DMS79 (cell line): ENCODE results near the gene KCTD6.

Source experiments
- DNase-seq: peaks from one replicate; lab custom pipeline; 2025; lab: John Stamatoyannopoulos, UW

Gene KCTD6

DNA sequence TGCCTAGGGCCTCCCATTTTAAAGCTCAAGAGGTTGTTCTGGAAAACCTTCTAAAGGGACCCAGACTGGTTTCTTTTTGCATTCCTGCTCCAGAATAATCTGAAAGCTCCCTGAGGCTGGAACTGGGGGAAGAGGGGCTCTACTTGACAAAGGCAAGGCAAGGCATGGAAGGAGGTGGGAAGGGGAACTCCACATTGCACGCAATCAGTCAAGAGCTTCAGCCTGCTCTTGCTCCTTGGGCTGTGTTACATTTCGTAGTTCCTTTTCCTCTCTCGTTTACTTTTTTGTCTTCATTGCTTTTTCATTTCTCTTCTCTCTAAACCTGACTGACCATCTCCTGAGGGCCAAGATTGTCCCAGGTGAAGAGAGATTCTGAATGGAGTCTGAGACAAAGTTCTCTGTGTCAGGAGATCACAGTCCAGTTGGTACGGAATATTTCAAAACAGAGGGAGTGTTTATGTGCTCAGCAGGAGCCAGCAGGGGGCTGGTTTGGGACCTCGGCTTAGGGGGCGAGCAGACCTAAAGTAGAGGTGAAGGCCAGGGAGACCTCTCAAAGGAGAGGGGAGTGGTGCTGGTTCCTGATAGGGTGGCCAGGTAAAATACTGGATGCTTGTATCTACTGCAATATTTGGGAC is 6.0 kb upstream of the KCTD6 start:
- DNase-seq: no peak

DNA sequence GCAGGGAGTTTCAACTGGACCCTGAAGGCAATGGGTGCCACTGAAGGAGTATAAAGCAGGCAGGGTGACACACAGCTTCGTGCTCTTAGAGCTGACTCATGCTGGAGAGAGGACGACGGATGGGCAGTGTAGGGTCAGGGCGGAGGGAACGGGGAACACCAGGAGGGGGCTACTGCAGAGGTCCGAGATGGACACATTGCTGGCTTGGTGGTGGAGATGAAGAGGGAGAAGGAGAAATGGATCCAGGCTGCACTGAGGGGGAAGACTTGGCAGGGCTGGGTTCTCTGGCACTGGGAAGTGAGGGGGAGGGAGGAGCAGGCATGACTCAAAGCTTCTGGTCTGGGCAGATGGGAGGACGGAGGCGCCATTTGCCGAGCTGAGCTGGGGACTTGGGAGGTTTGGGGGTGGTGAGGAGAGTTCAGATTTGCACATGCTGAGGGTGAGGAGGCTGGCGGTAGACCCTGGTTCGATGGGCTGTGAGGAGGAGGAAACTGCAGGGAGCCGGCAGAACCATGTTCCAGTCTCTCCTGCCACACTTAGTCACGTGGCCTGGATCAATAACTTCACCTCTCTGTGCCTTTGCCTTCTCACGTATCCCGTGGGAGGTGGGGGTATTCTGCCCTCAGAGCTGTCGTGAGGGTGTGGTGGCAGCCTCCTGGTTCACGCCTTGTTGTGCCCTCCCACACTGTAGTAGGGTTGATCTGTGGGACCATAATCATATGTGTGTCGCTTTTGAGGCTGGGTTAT is 4.6 kb upstream of the KCTD6 start:
- no peak for DNase-seq

DNA sequence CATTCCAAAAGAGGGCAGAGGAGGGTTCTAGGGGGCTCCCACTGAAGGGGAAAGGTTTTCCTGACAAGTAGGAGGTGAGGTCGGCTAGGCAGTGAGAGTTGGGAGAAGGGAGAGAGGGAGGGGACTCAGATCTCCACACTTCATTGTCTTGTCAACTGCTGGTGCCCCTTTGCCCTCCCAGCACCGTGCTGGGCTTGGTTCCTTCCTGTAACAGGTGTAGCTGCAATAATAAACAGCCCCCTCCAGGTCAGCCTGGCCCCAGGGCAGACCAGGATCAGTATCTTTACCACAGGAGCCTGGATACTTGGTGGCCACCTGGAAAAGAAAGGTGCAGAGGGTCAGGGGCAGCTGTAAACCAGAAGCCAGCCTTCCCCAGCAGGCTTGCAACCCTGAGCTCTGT is 2.9 kb upstream of the KCTD6 start:
- no peak for DNase-seq

DNA sequence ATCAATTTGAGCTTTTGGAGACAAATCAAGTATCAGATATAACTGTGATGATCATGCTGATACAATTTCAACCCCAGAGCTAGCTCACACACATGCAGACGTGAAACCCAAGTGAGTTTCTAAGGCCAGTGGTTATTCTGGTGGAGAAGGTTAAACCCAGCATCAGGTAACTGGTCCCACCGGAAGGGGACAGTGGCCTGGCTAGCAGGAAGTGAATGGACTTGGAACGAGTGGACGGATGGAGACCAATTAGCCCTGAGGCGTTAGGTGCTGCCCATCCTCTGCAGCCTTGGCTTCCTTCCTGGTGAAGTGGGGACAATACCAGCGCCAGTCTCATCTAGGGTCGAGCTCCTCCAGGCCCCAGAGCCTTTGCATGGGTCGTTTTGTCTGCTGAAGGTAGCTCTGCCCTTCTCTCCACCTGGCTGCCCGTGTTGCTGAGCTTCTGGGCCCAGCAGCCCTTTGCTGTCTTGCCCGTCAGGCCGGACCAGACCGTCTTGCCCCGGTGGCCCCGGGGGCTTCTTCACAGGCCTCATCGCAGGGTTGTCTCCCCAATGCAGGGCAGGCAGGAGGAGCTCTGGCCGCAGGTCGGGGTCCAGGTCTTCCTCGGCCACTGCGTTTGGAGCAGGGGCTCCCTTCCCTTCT is 915 bp upstream of the KCTD6 start:
- no peak for DNase-seq

DNA sequence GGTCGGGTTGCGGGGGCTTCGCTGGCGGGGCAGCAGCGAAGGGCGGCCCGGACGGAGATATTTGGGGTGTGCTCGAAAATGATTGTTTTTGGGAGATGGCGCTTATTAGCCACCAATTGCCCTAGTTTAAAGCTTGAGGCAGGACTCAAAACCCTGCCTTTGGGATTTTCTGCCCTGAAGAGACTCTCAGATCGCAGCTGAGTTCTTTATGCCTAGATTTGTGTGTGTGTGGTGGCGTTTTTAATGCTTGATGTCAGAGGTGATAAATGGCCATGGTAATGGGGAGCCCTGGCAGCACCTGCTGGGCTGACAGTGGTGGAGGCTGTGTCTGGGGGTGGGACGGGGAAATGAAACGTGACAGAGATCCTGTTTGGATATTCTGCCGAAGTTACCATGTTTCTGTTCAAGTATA is 604 bp downstream of the KCTD6 start:
- peak; percentile 6 for DNase-seq

DNA sequence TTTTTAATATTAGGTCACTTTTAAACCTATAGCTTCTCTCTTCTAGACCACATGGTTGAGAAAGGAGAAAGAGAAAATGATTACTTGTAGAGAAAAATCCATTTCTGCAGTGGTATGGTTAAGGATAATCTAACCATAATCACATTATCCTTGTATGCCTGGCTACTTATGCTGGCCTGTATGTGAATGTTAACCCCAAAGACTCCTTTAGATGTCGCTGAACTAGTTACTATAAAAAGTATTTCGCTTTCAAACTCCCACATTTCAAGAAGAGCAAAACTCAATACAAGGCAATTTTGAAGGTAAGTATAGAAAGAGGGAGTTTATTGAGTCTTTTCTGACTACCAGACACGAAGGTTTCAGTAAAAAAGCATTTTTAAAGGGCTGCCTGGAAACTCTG is 2.2 kb downstream of the KCTD6 start:
- DNase-seq: no peak

DNA sequence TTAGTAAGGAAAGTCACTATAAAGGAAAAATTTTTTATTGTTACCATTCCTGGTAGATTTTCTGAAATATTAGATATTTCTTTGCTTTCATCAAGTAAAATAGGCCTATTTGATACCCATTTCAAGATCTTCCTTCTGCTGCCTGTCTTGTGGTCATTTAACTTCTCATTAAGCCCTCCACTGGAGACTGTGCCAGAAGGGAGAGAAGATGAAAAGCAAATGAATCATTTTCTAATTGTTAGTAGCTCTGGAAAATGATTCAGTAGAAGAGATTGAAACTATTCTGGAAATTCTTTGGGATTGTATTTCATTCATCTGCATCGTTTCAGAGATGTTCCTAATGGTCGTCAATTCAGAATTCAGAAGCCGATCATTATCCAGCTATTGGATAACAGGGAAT is 3.2 kb downstream of the KCTD6 start:
- DNase-seq: no peak

DNA sequence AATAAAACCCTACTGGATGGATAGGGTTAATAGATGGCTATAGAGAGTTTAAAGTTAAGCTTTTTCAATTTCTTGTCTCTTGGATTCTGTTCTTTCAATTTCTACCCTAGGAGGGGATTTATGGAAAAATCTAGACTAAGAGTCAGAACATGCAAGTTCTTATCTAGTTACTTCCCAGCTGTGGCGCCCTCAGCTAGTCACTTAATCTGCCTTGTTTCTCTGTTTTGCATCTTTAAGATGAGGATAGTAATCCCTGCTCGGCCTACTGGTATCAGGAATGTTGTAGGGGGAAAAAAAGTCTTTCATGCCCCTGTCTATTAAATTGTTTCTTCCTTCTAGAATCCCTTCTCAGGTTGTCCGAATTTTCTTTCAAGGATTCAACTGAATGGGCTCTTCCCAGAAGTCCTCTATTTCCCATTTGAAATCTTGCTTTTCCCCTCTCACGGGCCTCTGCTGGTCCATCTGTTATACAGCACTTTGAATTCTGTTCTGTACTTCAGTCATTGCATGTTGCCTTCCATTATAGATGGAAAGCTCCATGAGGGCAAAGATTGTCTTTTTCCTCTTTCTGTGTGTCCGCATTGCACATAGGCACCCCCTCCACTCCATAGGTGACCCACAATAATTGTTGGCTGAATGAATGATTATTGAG is 4.4 kb downstream of the KCTD6 start:
- DNase-seq: no peak

DNA sequence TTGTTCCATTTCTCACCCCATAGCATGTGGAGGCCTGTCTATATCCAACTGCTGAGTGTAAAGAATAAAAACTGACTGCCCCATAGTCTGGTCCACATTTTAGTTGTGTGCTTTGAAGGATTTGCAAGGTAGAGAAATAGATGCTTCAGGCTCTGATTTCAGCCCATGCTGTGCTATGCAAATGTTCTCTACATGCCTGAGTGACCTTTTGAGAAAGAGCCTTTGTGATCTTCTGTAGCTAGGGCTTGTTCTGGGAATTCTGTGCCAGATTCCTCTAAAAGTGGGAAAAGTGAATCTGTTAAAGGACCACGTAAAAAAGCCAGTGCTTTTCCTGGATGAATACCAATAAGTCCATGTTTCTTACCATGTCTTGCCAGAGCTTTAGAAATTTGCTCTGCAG is 5.2 kb downstream of the KCTD6 start:
- peak; percentile 24 for DNase-seq

DNA sequence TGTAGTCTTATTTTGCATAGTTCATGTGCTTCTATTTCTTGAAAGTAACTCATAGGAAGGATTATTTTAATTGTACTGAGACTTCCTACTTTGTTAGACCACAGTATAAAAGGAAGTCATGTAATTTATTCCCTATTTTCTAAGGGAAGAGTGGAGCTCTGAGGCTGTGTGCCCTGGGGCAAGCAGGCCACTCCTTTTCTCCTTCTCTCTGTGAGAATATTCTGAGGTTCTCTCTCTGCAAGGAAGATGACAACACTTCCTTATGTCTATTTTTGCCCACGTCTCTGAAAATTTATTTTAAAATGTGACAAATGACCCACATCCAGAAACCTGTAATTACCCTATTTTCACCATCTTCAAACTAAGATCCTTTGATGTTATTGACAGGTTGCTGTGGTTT is 11.0 kb downstream of the KCTD6 start:
- no peak for DNase-seq

DNA sequence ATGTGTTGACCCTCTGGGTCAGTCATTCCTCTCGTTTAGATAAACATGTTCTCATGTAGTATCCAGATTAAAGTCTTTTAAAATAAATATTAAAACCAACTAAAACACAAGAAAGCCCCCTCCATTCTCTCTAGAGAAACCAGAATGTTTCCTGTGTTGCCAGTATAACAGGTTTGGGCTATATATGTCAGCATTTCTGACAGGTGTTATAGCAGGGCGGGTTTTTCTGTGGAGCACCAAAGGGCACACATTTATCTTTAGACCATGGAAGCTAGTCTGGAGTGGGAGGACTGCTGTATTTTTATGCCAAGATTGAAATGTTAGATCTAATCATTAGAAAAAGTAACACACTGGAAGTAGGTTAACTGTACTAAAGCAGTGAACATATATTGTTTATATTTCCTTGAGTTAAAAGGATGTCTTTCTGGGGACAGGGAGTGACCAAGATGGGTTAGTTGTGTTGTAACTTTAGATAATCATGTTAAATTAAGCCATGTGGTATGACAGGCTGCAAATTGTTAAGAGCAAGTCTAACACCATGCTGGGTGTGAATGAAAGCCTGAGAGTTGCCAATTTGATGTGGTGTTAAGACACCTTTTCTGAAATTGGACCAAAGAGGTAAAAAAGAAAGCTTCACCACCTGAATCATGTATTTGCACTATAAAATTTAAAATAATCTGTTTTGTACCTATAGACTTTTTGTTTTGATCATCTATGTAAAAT is 15.6 kb downstream of the KCTD6 start:
- DNase-seq: no peak

DNA sequence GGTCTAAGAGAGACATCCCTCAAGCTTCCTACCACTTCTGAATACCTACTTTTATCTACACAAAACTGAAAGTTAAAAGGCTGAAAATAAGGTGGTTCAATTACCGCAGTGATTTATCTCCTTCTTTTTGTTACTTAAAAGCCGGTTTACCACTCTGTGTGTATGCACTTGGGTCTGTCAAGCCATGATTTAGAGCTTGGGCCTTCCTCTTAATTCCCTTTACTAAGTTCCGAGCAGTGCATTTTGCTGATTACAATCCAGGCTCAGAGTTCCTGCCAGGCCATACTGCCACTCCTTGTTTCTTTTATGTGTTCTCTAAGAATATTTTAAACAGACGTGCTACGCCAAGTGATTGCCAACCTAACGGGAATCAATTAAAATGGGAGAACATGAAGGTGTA is 16.5 kb downstream of the KCTD6 start:
- no peak for DNase-seq

DNA sequence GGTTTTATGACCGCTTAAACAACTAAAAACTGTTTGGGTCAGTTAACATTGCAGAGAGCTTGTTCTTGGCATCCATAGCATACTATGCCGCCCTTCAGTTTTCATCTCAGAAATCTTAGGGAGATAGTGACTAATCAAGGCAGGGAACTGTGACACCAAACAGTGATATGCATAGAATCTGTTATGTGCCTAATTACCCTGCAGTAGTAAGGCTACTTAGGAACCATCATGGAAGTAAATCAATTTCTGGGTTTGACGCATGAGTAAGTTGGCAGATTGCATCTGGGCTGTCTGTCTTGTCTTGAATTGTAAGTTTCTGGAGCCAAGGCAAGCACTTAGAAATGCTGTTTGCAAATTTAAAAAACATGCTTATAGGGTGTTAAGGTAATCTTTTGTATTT is 22.5 kb downstream of the KCTD6 start:
- DNase-seq: peak; percentile 7

DNA sequence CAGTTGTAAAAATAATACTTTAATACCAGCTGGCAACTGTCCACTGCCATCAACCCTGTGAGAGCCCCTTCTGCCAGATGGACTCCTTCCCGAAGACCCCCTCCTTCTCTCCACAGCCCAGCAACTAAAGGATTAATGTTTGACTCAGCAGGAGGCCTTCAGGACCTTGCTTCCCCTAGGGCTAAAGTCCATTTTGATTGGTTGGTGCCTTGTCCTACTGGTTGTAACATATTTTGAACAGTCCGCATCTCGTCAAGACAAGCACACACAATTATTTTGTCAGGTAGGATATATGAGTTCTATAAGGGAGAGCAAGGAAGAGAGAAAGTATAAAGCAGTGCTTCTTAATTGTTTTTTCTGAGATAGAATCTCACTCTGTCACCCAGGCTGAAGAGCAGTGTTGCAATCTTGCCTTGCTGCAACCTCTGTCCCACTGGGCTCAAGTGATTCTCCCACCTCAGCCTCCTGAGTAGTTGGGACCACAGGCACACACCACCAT is 26.4 kb downstream of the KCTD6 start:
- no peak for DNase-seq

DNA sequence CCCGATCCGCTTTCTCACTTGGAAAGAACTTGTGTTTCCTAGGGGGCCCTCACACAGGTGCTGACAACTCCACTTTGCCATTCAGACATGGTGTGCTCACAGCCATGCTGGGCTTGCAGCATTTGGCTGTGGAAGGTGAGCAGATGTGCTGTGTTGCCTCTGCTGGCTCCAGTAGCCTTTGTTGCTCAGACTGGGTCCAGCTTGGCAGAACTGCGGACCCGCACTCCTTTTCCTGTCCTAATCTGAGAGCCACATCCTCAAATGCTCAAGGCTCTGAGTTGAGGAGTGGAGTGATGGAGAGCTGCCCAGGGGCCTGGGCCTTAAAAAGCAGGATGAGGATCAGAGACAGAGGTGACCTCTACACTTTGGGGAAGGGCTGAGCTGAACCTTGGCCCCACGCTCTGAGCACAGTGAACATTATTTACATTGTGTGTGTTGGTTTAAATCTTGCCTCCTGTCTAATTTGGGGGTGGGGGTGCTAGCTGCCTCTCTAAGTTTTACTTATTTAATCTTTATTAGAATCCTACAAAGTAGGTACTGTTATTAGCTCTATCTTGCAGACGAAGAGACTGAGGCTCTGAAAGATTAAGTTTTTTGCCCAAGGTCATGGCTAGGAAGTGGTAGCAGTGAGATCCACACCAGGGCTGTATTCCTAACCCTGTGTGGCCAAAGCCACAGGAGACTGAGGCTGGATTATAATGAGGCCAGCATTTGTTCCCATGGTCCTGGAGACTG is 27.9 kb downstream of the KCTD6 start:
- no peak for DNase-seq

DNA sequence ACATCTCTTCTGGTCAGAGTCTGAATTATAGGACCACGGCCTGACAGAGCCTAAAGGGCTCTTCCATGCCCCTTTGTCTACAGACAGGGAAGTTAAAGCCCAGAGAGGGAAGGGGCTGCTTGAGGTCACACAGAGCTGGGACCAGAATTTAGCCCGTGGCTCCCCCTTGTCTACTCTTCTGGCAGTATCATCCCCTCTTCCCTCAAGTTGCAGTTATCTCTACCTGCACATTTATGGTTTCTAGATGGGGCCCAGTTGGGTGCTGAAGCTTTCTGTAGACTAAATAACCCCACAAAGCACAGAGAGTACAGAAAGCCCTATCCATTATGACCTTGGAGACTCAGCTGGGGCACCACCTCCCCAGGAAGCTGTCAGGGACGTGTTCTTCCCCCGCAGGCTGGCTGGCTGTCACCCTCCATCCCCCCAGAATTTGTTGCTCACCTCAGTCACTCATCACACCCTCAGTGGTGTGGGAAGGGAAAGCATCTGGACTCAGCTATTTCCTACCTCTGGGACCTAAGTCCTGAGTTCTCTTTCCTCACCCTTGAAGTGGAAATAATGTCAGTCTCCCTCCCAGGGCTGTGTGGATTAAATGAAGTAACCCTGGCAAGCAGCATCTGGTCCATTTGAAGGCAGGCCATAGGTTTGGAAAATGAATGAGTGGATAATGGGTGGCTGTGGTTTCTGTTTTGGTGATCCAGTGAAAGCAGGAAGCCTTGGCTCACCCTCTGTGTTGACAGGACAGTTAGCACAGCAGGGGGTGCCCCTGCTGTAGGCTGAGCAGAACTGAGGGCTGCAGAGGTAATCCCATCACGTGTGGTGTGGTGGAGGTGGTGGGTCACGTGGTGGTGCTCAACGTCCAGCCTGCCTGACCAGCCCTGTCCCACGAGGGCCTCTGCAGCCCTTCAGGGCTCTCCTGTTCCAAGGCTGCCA is 28.8 kb downstream of the KCTD6 start:
- no peak for DNase-seq

DNA sequence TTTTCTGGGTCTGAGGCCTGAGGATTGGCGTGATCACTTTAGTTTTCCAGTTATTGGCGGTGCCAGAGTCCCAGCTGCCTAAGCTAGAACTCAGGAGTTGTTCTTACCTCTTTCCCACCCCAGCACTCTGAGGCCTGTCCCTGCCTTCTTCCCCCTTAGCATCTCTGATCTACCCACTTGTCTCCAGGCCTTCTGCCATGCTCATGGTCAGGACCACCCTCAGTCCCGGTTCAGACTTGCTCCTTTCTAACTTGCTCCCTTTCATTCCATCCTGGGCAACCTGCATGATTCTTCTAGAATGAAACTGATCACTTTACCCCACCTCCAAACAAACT is 29.4 kb downstream of the KCTD6 start:
- no peak for DNase-seq

DNA sequence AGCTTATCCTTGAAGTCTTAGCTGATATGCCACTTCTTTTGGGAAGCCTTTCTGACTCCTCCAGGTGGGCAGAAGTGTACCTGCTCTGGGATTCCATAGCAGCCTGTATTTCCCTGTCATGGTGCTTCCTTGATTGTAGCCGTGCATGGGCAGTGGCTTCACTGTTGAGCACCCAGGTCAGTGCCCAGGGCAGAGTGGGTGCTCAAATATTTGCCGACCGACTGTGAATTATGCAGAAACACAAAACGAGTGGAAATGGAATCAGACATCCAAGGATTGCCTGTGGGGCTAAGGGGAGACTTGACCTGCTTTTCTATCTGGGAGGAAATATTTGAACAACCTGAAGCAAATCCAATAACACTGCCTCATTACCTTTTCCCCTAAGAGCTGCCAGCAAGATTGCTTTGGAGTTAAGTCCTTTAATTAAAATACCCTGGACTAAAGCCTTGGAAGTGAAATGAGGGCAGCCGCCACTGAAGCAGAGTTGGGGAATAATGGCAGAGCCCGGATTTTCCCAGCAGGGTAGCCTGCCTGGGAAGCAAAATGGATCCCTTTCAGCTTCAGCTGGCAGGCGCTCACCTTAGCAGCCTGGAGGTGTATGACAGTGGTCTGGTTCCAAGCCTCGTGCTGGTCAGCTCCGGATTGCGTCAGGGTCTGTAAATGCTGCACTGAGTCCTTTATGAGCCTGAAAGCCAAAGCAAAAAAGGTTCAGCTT is 30.2 kb downstream of the KCTD6 start:
- DNase-seq: no peak

DNA sequence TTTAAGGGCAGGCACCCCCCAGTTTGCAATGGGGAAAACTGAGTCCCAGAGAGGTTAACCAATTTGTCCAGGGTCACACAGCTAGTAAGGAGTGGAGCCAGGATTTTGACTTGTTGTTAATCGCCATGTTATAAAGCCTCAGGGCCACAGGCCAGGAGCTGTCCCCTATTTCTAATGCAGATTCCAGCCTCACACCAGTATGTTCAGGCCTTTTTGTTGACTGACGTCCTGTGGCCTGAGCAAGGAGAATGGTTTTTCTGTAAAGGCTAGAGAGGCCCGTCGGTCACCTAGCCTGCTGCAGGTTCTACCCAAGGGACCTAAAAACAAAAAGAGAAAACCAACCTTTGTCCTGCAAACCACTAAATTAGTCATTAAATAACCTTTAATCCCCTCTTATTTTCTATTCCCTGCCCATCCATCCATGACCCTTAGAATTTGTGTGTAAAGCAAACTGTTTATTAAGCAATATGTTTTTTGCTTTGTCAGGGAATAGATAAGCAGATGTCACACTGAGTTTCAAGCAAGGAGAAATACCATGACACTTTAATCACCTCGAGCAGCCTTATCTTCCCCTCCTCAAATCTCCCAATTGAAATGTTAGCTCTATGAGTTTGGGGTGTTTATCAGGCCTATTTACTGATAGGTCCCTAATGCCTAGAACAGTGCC is 31.0 kb downstream of the KCTD6 start:
- no peak for DNase-seq
